H1 (cell line): ENCODE data around the gene MCEE. TPM values are rescaled to one million over a fixed set of nuclear protein-coding genes. Genes with fewer than 3 reads are reported as not detected.

Experiments
- CHD1 ChIP-seq: IDR thresholded peaks from 2 replicates; pipeline ENCODE4 v1.6.1; 2012; ENCODE audit warnings: low read depth, low read length, improper control_type of control experiment
- EP300 ChIP-seq, 2 experiments: IDR thresholded peaks; 1 replicate in 1 of 2; 2 replicates in 1 of 2; pipeline ENCODE4 v1.6.1; 2011 to 2012; ENCODE audit warnings: low read depth in 2 of 2, low read length in 2 of 2, mild to moderate bottlenecking in 2 of 2, borderline replicate concordance in 1 of 2, inconsistent platforms in 1 of 2, moderate library complexity in 1 of 2
- FOSL1 ChIP-seq: IDR thresholded peaks from 2 replicates; pipeline ENCODE4 v1.6.1; 2011; ENCODE audit warnings: mild to moderate bottlenecking, low read depth, low read length, moderate library complexity; ENCODE audit not compliant: insufficient read depth
- polyA plus RNA-seq, 7 experiments: library from polyadenylated mRNA; depleted of rRNA in 3 of 7; stranded (reverse) in 5 of 7; unstranded in 2 of 7; fragments of >200 nt in 5 of 7; fragments of 200-250 nt in 2 of 7; gene quantifications; 1 replicate in 5 of 7; 2 replicates in 1 of 7; 4 replicates in 1 of 7; pipeline versions ENCODE4 v1.2.1 to v1.2.3, GENCODE V29; 2011 to 2013; ENCODE audit warnings: missing spikeins in 2 of 7, mixed read lengths in 2 of 7
- total RNA-seq: library from RNA; stranded (reverse); fragmentation: NEBNext Ultra II Directional; extraction: Animal tissue kit (Norgen Biotek cat#: 25700); gene quantifications from 2 replicates; pipeline ENCODE4 v1.2.1, GENCODE V29; 2021

The MCEE gene
- total and polyA plus RNA-seq, 2 of the 8 experiments (the other 6 are each of a cell fraction or from before 2014, with no cell fraction given), result 7.3 to 14.1 TPM

GRCh38 chr2:71166812-71167211, 36.8 kb upstream of the MCEE start (continued):
- TF ChIP-seq CHD1 (no peak), FOSL1 (no peak), EP300 (IDR thresholded peaks at IDR 0.05; ENCODE audit: borderline replicate concordance in 1 of 2, low read depth in 2 of 2, low read length in 2 of 2) (no peak)
